HK-2 (cell line): ENCODE measurements around the gene PICK1.
"Not testable (repeated sequence)": the region's sequence is repeated elsewhere in the genome, so short reads cannot be mapped to it uniquely, and the experiment has no call there.

Experiments
- DNase-seq: peaks from one replicate; pipeline ENCODE4 v3.0.0-alpha.2; 2018; ENCODE audit not compliant: unreplicated experiment

PICK1 gene

GRCh38 chr22:38074181-38075104 is 17.2 kb downstream of the PICK1 start:
- no peak for DNase-seq

- DNase-seq = no peak
Observed at GRCh38 chr22:38075105-38075825, 18.1 kb downstream of the PICK1 start.

- DNase-seq = no peak
Observed at GRCh38 chr22:38075961-38076360, 18.8 kb downstream of the PICK1 start.

GRCh38 chr22:38077096-38077495 is 19.9 kb downstream of the PICK1 start:
- DNase-seq = no peak

GRCh38 chr22:38077595-38077994 is 20.4 kb downstream of the PICK1 start:
- no peak for DNase-seq

GRCh38 chr22:38078046-38078840 is 21.0 kb downstream of the PICK1 start:
- DNase-seq = no peak

- not testable (repeated sequence) for DNase-seq
Observed at GRCh38 chr22:38079208-38079607, 22.0 kb downstream of the PICK1 start.

GRCh38 chr22:38079804-38080203 is 22.6 kb downstream of the PICK1 start:
- DNase-seq = no peak

GRCh38 chr22:38080474-38080849 is 23.3 kb downstream of the PICK1 start:
- no peak for DNase-seq

- DNase-seq = no peak
Observed at GRCh38 chr22:38080850-38081635, 23.8 kb downstream of the PICK1 start.

GRCh38 chr22:38081636-38081940 is 24.4 kb downstream of the PICK1 start:
- no peak for DNase-seq

- no peak for DNase-seq
Observed at GRCh38 chr22:38081941-38082828, 25.0 kb downstream of the PICK1 start.

- DNase-seq = no peak
Observed at GRCh38 chr22:38082986-38083710, 25.9 kb downstream of the PICK1 start.

GRCh38 chr22:38083931-38084631 is 26.9 kb downstream of the PICK1 start, which contains the start of gene SLC16A8:
SLC16A8 (minus strand) TSS chr22:38084184; CDS start chr22:38082873, 1,311 bp downstream.
- no peak for DNase-seq

GRCh38 chr22:38085056-38085455 is 27.9 kb downstream of the PICK1 start:
- no peak for DNase-seq

- no peak for DNase-seq
Observed at GRCh38 chr22:38085501-38085900, 28.3 kb downstream of the PICK1 start.

- DNase-seq = no peak
Observed at GRCh38 chr22:38086001-38086845, 29.0 kb downstream of the PICK1 start.

GRCh38 chr22:38086942-38087341 is 29.7 kb downstream of the PICK1 start:
- no peak for DNase-seq
